H1 (cell line): Measurements from ENCODE around the gene HHIPL2.

Experiments
- CTCF ChIP-seq, 3 experiments: IDR thresholded peaks; 1 replicate in 2 of 3; 2 replicates in 1 of 3; pipeline versions ENCODE4 v1.5.1 to v1.6.1; 2011; ENCODE audit warnings: low read length in 3 of 3, mild to moderate bottlenecking in 3 of 3, inconsistent platforms in 2 of 3, low read depth in 1 of 3, moderate library complexity in 1 of 3; ENCODE audit not compliant: insufficient read depth in 1 of 3; ENCODE audit errors: control extremely low read depth in 1 of 3
- JUN ChIP-seq: IDR thresholded peaks from 2 replicates; pipeline ENCODE4 v1.6.1; 2011; ENCODE audit warnings: low read depth, mild to moderate bottlenecking, improper control_type of control experiment, low read length
- KDM5A ChIP-seq: fragments of 200-600 bp; IDR thresholded peaks from 2 replicates; pipeline ENCODE4 v1.7.1; 2012; ENCODE audit warnings: mild to moderate bottlenecking, low read length, inconsistent platforms, mixed read lengths
- RAD21 ChIP-seq, 2 experiments: IDR thresholded peaks in 1 of 2; conservative IDR thresholded peaks in 1 of 2; 2 replicates each; pipeline ENCODE4 v1.6.1; 2011; ENCODE audit warnings: low read depth in 2 of 2, low read length in 2 of 2, improper control_type of control experiment in 1 of 2, inconsistent platforms in 1 of 2, mild to moderate bottlenecking in 1 of 2, moderate library complexity in 1 of 2
- SIX5 ChIP-seq: IDR thresholded peaks from 2 replicates; pipeline ENCODE4 v1.6.1; 2011; ENCODE audit warnings: mild to moderate bottlenecking, low read depth, low read length
- SP1 ChIP-seq: IDR thresholded peaks from 2 replicates; pipeline ENCODE4 v1.6.1; 2011; ENCODE audit warnings: low read depth, low read length
- SUZ12 ChIP-seq: fragments of 200-600 bp; sonication (generic); IDR thresholded peaks from 2 replicates; pipeline ENCODE4 v1.6.1; 2012; ENCODE audit warnings: mild to moderate bottlenecking, inconsistent platforms, low read length, moderate library complexity, mixed read lengths

DNA sequence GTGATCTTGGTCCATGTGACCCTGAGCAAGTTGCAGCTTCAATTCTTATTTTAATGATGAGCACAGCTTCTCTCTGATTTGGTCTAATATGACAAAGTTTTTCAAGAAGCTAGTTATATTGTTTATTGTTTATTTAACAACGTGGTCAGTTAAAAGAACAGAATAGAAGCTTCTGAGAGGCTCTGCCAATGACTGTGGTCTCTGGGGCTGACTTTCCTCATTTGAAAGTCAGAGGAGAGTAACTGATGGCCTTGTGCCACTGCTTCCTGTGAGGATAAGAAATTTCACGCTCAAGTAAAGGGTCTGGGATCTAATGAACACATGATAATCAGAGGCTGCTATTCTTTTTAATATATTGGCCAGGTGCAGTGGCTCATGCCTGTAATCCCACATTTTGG, 7.3 kb downstream of the HHIPL2 start:
- TF ChIP-seq KDM5A (no peak), CTCF (IDR thresholded peaks at IDR 0.05; ENCODE audit: control extremely low read depth in 1 of 3, insufficient read depth in 1 of 3, low read depth in 1 of 3, low read length in 3 of 3) (no peak), RAD21 (IDR thresholded peaks at IDR 0.05 in 1 of 2, conservative IDR thresholded peaks at IDR 0.05 in 1 of 2; ENCODE audit: low read depth in 2 of 2, low read length in 2 of 2) (no peak), JUN (no peak), SIX5 (no peak), SP1 (no peak), SUZ12 (no peak)
